Measurements from ENCODE around the gene RUNX1.
"Not testable (repeated sequence)": the region's sequence is repeated elsewhere in the genome, so short reads cannot be mapped to it uniquely, and the experiment has no call there.

Gene RUNX1

DNA sequence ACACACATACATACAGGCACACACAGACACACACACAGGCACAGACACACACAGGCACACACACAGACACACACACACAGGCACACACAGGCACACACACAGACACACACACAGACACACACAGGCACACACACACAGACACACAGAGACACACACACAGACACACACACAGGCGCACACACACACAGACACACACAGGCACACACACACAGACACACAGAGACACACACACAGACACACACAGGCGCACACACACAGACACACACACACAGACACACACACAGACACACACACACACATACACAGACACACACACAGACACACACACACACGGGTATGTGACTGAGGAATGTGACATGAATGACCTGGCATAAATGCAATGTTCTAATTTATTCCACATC lies 55.6 kb downstream of the RUNX1 start:
- not testable (repeated sequence) for H2AK5ac ChIP-seq (ENCODE audit: low read length); H3K4me2 ChIP-seq (ENCODE audit: low read length); H3K4me1 ChIP-seq (ENCODE audit: control insufficient read depth in 1 of 2, insufficient read depth in 2 of 2, low read length in 2 of 2); H3K23ac ChIP-seq (ENCODE audit: low read length); H2AFZ ChIP-seq (ENCODE audit: insufficient read depth, low read length, poor library complexity); H2BK120ac ChIP-seq (ENCODE audit: insufficient read depth, low read length, poor library complexity); H3K27ac ChIP-seq (ENCODE audit: low read depth, low read length); H3K18ac ChIP-seq (ENCODE audit: low read length); DNase-seq; H3K4me3 ChIP-seq (ENCODE audit: low read depth, low read length); H3K4ac ChIP-seq (ENCODE audit: low read depth, low read length); H3K9ac ChIP-seq (ENCODE audit: low read length); H4K8ac ChIP-seq (ENCODE audit: low read depth, low read length); H3K14ac ChIP-seq (ENCODE audit: low read length); H3K27me3 ChIP-seq (ENCODE audit: insufficient read depth, low read length); H2BK5ac ChIP-seq (ENCODE audit: low read depth, low read length, poor library complexity); H3K79me2 ChIP-seq (ENCODE audit: control insufficient read depth, insufficient read depth, low read length, poor library complexity); H3K9me3 ChIP-seq (ENCODE audit: insufficient read depth, low read depth, low read length); H2BK12ac ChIP-seq (ENCODE audit: low read length); H3K36me3 ChIP-seq (ENCODE audit: control insufficient read depth in 1 of 2, insufficient read depth in 2 of 2, low read length in 2 of 2); H3K79me1 ChIP-seq (ENCODE audit: low read length); H4K91ac ChIP-seq (ENCODE audit: low read depth, low read length); H4K12ac ChIP-seq (ENCODE audit: low read depth, low read length)
- WGBS (ENCODE audit: extremely low coverage, insufficient coverage, insufficient read length), result no CpG with 5 or more reads among the region's 3 CpGs

DNA sequence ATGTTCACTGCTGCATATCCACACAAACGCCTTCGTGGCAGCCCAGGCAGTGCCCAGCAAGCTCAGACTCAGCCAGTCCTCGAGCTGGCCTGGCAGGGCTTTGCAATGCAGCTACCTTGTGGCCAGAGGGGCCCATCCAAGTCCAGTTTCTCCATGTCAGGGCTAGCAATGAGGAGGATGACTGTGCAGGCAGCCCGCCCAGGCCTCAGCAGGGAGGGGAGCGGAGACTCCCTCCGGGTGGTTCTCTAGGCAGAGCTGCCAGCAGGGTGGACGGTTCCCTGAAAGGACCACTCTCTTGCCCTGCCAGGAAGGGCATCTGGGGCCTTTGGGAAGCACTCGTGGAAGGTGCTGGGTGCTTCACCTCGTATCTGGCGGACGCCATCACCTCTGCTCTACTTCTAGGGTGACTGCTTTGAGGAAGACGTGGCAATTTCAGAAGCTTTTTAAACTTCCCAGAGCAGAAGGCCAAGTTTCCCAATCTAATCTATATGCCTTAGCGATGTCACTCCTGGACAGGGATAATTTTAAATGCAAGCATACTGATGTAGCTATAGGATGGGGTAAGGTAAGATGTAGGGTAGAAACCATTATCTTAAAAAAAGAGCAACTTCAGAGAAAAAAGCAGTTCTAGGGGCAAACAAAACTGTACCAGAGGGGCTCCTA lies 56.2 kb downstream of the RUNX1 start:
- no peak overlapping the region for H3K4me3 ChIP-seq (ENCODE audit: low read depth, low read length)
- peak overlapping the region; percentile 33 for H2AK5ac ChIP-seq (ENCODE audit: low read length)
- no peak overlapping the region for H3K4me2 ChIP-seq (ENCODE audit: low read length)
- H3K36me3 ChIP-seq (ENCODE audit: control insufficient read depth in 1 of 2, insufficient read depth in 2 of 2, low read length in 2 of 2), result no peaks in the 10 kb centered on the region
- no peak overlapping the region for H3K4ac ChIP-seq (ENCODE audit: low read depth, low read length)
- H2BK120ac ChIP-seq (ENCODE audit: insufficient read depth, low read length, poor library complexity), result no peak overlapping the region
- no peak overlapping the region for H3K9ac ChIP-seq (ENCODE audit: low read length)
- H3K27ac ChIP-seq (ENCODE audit: low read depth, low read length), result no peak overlapping the region
- peaks cover 2% of the 10 kb centered on the region for H3K9me3 ChIP-seq (ENCODE audit: insufficient read depth, low read depth, low read length)
- H3K14ac ChIP-seq (ENCODE audit: low read length), result no peak overlapping the region
- no peaks in the 10 kb centered on the region for H3K27me3 ChIP-seq (ENCODE audit: insufficient read depth, low read length)
- H3K79me2 ChIP-seq (ENCODE audit: control insufficient read depth, insufficient read depth, low read length, poor library complexity), result no peaks in the 10 kb centered on the region
- DNase-seq, result no peak
- H2BK12ac ChIP-seq (ENCODE audit: low read length), result no peak overlapping the region
- no peak overlapping the region for H4K8ac ChIP-seq (ENCODE audit: low read depth, low read length)
- no peak overlapping the region for H4K91ac ChIP-seq (ENCODE audit: low read depth, low read length)
- WGBS (ENCODE audit: extremely low coverage, insufficient coverage, insufficient read length), result no CpG with 5 or more reads among the region's 13 CpGs
- H2BK5ac ChIP-seq (ENCODE audit: low read depth, low read length, poor library complexity), result no peak overlapping the region
- H2AFZ ChIP-seq (ENCODE audit: insufficient read depth, low read length, poor library complexity), result no peak overlapping the region
- H4K12ac ChIP-seq (ENCODE audit: low read depth, low read length), result no peak overlapping the region
- H3K18ac ChIP-seq (ENCODE audit: low read length), result no peak overlapping the region
- H3K79me1 ChIP-seq (ENCODE audit: low read length), result no peaks in the 10 kb centered on the region
- H3K23ac ChIP-seq (ENCODE audit: low read length), result no peak overlapping the region
- H3K4me1 ChIP-seq (ENCODE audit: control insufficient read depth in 1 of 2, insufficient read depth in 2 of 2, low read length in 2 of 2), result peaks cover 0 to 5% of the 10 kb centered on the region in 2 experiments

DNA sequence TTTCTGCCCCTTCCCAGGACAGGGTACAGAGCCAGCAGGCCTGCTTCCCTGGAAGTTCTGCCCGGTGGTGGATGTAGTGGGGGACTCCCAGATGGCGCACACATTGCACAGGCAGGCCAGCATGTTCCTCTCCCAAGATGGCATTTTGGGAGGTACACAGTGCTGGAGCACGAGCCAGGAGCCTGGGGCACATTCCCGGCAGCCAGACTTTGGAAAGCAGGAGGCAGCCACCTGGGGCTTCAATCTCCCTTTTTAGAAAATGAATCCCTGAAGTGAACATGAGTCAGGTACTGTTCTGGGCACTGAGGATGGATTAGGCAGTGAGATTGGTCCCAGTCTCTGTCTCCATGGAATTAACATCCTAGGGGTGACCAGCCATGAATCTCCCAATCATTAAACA lies 56.9 kb downstream of the RUNX1 start:
- H3K14ac ChIP-seq (ENCODE audit: low read length), result no peak overlapping the region
- no peak for DNase-seq
- H3K4ac ChIP-seq (ENCODE audit: low read depth, low read length), result no peak overlapping the region
- H3K36me3 ChIP-seq (ENCODE audit: control insufficient read depth in 1 of 2, insufficient read depth in 2 of 2, low read length in 2 of 2), result no peaks in the 10 kb centered on the region
- no peak overlapping the region for H3K4me3 ChIP-seq (ENCODE audit: low read depth, low read length)
- H4K8ac ChIP-seq (ENCODE audit: low read depth, low read length), result no peak overlapping the region
- no peak overlapping the region for H3K9ac ChIP-seq (ENCODE audit: low read length)
- H3K27me3 ChIP-seq (ENCODE audit: insufficient read depth, low read length), result no peaks in the 10 kb centered on the region
- H2BK12ac ChIP-seq (ENCODE audit: low read length), result no peak overlapping the region
- no peak overlapping the region for H2AK5ac ChIP-seq (ENCODE audit: low read length)
- no CpG with 5 or more reads among the region's 4 CpGs for WGBS (ENCODE audit: extremely low coverage, insufficient coverage, insufficient read length)
- no peak overlapping the region for H2BK5ac ChIP-seq (ENCODE audit: low read depth, low read length, poor library complexity)
- H3K4me1 ChIP-seq (ENCODE audit: control insufficient read depth in 1 of 2, insufficient read depth in 2 of 2, low read length in 2 of 2), result peaks cover 0 to 7% of the 10 kb centered on the region in 2 experiments
- no peak overlapping the region for H4K12ac ChIP-seq (ENCODE audit: low read depth, low read length)
- no peak overlapping the region for H3K4me2 ChIP-seq (ENCODE audit: low read length)
- H4K91ac ChIP-seq (ENCODE audit: low read depth, low read length), result no peak overlapping the region
- H3K27ac ChIP-seq (ENCODE audit: low read depth, low read length), result no peak overlapping the region
- H3K79me1 ChIP-seq (ENCODE audit: low read length), result no peaks in the 10 kb centered on the region
- H3K79me2 ChIP-seq (ENCODE audit: control insufficient read depth, insufficient read depth, low read length, poor library complexity), result no peaks in the 10 kb centered on the region
- H3K18ac ChIP-seq (ENCODE audit: low read length), result no peak overlapping the region
- H2AFZ ChIP-seq (ENCODE audit: insufficient read depth, low read length, poor library complexity), result no peak overlapping the region
- no peak overlapping the region for H2BK120ac ChIP-seq (ENCODE audit: insufficient read depth, low read length, poor library complexity)
- H3K23ac ChIP-seq (ENCODE audit: low read length), result no peak overlapping the region
- peaks cover 2% of the 10 kb centered on the region for H3K9me3 ChIP-seq (ENCODE audit: insufficient read depth, low read depth, low read length)

DNA sequence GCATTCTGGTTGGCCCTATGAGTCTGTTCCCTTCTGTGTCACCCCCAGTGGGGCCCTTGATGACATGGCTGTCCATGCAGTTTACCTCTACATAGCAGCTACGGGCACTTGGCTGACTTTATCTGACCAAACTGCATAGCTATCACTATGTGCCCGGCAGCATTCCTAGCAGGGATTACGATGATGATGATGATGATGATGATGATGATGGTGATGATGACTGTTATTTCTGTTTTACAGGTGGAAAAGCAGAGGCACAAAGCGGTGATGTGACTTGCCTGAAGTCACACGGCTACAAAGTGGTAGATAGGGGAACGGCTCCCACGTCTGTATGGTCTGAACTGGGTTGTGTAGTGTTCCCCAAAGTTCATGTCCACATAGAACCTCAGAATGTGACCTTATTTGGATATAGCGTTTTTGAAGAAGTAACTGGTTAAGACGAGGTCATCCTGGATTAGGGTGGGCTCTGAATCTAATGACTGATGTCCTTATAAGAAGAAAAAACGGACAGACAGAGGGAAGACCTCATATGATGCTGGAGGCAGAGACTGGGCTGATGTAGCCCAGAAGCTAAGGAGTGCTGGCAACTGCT lies 57.6 kb downstream of the RUNX1 start:
- H4K8ac ChIP-seq (ENCODE audit: low read depth, low read length), result no peak overlapping the region
- no CpG with 5 or more reads among the region's 10 CpGs for WGBS (ENCODE audit: extremely low coverage, insufficient coverage, insufficient read length)
- H3K36me3 ChIP-seq (ENCODE audit: control insufficient read depth in 1 of 2, insufficient read depth in 2 of 2, low read length in 2 of 2), result no peaks in the 10 kb centered on the region

More for the DNA sequence above, 57.6 kb downstream of the RUNX1 start:
- H3K4me1 ChIP-seq (ENCODE audit: control insufficient read depth in 1 of 2, insufficient read depth in 2 of 2, low read length in 2 of 2), result peaks cover 0 to 11% of the 10 kb centered on the region in 2 experiments
- no peak for DNase-seq
- no peak overlapping the region for H2AK5ac ChIP-seq (ENCODE audit: low read length)
- peaks cover 2% of the 10 kb centered on the region for H3K9me3 ChIP-seq (ENCODE audit: insufficient read depth, low read depth, low read length)
- H4K91ac ChIP-seq (ENCODE audit: low read depth, low read length), result no peak overlapping the region
- no peak overlapping the region for H3K4ac ChIP-seq (ENCODE audit: low read depth, low read length)
- H3K9ac ChIP-seq (ENCODE audit: low read length), result no peak overlapping the region
- H3K79me1 ChIP-seq (ENCODE audit: low read length), result peaks cover 4% of the 10 kb centered on the region
- no peak overlapping the region for H4K12ac ChIP-seq (ENCODE audit: low read depth, low read length)
- H2BK120ac ChIP-seq (ENCODE audit: insufficient read depth, low read length, poor library complexity), result no peak overlapping the region
- no peak overlapping the region for H2BK5ac ChIP-seq (ENCODE audit: low read depth, low read length, poor library complexity)
- no peaks in the 10 kb centered on the region for H3K79me2 ChIP-seq (ENCODE audit: control insufficient read depth, insufficient read depth, low read length, poor library complexity)
- no peaks in the 10 kb centered on the region for H3K27me3 ChIP-seq (ENCODE audit: insufficient read depth, low read length)
- no peak overlapping the region for H3K18ac ChIP-seq (ENCODE audit: low read length)
- H3K27ac ChIP-seq (ENCODE audit: low read depth, low read length), result no peak overlapping the region
- H2AFZ ChIP-seq (ENCODE audit: insufficient read depth, low read length, poor library complexity), result no peak overlapping the region
- no peak overlapping the region for H3K14ac ChIP-seq (ENCODE audit: low read length)
- no peak overlapping the region for H3K4me3 ChIP-seq (ENCODE audit: low read depth, low read length)
- no peak overlapping the region for H3K4me2 ChIP-seq (ENCODE audit: low read length)
- H2BK12ac ChIP-seq (ENCODE audit: low read length), result no peak overlapping the region
- H3K23ac ChIP-seq (ENCODE audit: low read length), result no peak overlapping the region
